HG03520 (cell line): ENCODE results near the gene EIF2S1.
"Not testable (repeated sequence)": the region's sequence is repeated elsewhere in the genome, so short reads cannot be mapped to it uniquely, and the experiment has no call there.

ENCODE experiments used
- ATAC-seq: cut with Tn5 transposase; IDR thresholded peaks from one replicate; pipeline ENCODE4 v1.9.1; 2021; ENCODE audit warnings: mild to moderate bottlenecking, moderate library complexity; ENCODE audit not compliant: unreplicated experiment

The EIF2S1 gene

DNA sequence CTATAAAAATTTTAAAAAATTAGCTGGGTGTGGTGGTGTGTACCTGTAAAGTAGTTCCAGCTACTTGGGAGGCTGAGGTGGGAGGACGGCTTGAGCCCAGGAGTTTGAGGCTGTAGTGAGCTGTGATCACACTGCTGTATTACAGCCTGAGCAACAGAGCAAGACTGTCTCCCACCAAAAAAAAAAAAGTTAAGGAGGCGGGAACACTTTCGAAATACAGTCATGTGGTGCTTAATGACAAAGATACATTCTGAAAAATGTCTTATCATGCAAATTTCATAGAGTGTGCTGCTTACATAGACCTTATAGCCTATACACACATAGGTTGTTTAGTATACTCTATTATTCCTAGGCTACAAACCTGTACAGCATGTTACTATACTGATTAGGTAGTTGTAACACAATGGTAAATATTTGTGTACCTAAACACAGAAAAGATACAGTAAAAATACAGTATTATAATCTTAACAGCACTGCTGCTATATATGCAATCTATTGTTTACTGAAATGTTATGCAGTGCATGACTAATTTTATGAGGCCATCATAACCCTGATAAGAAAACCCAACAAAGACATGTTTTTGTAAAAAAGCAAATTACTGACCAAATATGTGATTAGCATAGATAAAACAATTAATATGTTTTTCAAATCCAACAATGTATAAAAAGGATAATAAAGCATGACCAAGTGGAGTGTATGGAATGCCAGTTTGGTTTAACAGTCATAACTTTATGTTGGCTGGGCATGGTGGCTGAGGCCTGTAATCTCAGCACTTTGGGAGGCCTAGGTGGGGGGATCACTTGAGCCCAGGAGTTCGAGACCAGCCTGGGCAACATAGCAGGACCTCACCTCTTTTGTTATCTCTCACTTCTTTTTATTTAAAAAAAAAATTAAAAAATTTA is 11.4 kb downstream of the EIF2S1 start:
- ATAC-seq: no peak

DNA sequence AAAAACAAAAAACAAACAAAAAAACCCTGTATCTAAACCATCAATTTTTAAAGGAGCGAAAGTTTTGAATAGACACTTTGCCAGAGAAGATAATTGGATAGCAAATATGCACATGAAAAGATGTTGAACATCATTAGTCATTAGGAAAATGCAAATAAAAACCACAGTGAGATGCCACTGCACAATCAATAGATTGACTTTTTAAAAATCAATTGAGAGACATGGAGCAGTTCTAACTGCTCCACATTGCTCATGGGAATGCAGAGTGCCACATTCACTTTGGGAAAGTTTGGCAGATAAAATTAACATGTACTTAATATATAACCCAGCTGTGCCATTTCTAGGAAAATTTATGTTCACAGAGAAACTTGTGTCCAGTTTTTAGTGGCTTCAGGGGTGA is 12.7 kb downstream of the EIF2S1 start:
- ATAC-seq: no peak

- ATAC-seq: no peak
Observed at GRCh38 chr14:67373347-67373746, 13.2 kb downstream of the EIF2S1 start.

GRCh38 chr14:67377916-67378315 is 17.8 kb downstream of the EIF2S1 start:
- no peak for ATAC-seq

DNA sequence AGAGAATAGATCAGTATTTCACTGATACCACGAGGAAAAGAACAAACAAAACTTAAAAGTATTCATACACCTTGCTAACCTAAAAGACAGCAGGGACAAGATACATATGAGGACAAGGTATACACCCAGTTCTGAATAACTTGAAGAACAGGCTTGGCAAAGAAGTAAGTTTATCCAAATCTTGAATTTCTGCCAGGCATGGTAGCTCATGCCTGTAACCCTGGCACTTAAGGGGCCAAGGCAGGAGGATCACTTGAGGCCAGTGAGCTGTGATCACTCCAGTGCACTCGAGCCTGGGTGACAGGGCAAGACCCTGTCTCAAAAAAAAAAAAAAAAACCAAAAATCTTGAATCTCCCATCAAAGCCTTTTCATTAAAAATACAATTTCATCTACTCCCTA is 25.0 kb downstream of the EIF2S1 start:
- ATAC-seq: no peak

DNA sequence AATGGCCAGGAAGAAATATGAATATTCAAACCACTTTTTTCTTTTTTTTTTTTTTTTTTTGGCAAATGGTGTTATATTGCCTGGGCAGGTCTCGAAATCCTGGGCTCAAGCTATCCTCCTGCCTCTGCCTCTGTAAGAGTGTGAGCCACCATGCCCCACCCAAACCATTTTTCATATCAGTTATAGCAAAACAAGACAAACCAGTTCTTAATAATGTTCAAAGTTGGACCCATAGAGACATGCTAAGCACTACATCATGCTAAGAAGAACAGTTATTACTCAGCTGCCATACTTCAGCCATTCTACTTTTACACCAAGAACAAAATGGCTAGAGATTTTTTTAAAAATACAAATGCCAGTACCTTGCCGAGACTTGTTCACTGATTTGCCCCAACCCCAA is 25.5 kb downstream of the EIF2S1 start:
- no peak for ATAC-seq

GRCh38 chr14:67387195-67387594 is 27.1 kb downstream of the EIF2S1 start:
- no peak for ATAC-seq

- no peak for ATAC-seq
Observed at GRCh38 chr14:67389275-67389674, 29.1 kb downstream of the EIF2S1 start.

- no peak for ATAC-seq
Observed at GRCh38 chr14:67389811-67390534, 29.8 kb downstream of the EIF2S1 start.

DNA sequence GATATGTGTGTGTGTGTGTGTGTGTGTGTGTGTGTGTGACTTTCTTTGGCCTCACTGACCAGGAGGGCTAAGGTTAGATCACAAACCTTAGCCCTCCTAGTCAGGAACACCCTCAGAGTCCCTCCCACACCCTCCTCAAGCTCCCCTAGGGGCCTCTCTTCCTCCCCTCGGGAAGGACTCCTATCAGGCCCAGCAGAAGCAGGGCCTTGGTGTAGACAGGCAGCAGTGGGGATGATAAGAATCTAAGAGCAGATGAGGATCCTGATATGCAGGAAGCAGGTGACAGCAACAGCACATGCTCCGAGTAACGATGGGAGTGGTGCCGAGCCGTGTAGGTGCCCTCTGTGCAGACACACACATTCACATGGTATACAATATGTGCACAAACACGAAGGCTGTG is 31.1 kb downstream of the EIF2S1 start:
- no peak for ATAC-seq

DNA sequence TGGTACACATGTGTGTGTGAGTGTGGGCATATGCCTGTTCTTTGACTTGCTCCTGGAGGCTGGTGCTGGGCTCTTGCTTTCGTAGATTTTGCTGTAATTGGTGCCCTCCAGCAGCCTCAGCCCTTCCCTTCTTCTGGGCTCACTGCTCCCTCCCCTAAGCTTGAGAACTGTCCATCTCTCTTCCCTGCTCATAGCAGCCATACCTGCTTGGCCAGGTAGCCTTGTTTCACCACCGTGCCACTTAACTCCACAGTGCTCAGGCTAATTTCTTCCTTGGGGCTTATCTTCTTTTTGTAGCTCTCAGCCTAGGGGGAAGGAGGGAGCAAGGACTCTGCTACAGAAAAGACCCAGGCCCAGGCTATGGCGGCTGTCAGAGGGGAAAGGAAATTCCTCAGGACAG is 32.0 kb downstream of the EIF2S1 start:
- ATAC-seq: no peak

GRCh38 chr14:67392800-67393199 is 32.7 kb downstream of the EIF2S1 start:
- no peak for ATAC-seq

- ATAC-seq: no peak
Observed at GRCh38 chr14:67393689-67394088, 33.6 kb downstream of the EIF2S1 start.

DNA sequence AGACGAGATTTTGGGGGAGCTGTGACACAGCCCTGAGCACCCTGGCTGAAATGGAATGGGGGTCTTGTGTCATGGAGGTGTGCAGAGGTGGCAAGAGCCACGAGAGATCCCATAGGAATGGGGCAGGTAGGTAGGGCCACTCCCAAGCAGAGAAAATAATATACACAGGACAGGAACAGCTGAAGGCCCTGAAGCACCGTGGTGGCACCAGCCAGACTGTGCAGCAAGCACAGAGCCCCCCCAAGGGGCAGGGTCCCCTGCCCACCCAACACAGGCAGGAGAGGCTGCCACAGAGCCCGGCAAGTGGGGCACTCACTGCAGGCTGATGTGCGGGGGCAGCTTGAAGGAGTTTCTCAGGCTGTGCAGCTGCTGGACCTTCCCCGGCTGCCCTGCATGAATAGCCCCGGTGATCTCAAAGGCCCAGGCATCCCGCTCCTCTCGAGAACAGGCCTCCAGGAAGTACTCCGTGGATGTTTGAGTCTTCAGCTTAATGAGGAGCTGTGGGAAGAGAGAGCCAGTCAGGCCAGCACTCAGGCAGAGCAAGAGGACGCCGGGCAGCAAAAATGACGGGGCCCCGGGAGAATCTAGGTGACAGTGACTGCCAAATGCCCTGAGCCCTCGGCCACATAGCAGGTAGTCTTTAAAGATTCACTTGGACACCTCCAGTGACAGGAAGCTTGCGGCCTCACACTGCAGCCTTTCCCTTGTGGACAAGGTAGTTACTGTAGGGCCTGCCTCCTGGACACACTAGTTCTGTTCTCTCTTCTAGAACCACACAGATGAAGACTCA is 35.2 kb downstream of the EIF2S1 start:
- ATAC-seq: no peak

DNA sequence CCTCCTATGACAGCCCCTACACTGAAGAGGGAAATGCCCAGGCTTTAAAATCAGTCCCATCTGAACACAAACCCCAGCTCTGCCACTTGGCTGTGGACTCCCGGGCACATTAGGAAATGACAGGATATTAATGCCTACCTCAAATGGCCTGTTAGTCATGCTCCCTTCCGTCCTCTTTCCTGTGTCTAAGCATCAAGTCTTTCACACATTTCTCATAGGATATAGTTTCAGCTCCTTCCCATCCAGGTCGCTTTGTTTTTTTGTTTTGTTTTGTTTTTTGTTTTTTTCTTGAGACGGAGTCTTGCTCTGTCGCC is 35.7 kb downstream of the EIF2S1 start:
- ATAC-seq: no peak

- no peak for ATAC-seq
Observed at GRCh38 chr14:67396381-67396970, 36.3 kb downstream of the EIF2S1 start.

DNA sequence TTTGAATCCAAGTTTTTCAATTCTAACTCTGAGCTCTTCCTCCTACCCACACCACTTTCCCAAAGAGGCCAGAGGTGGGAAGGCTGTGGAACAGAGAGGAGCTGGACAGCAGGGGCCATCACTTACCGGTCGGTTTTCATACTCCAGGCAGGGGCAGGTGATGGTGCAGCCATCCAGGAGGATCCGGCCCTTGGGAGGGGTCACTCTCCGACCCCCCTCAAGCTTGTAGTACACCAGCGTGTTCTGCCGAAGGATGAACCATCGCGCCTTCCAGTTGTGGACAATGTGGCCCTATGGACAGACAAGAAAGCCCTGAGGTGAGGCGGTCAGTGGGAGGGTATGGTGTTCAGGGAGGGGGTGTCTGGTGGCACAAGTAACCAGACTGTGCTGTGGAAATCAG is 37.4 kb downstream of the EIF2S1 start:
- no peak for ATAC-seq

- ATAC-seq: no peak
Observed at GRCh38 chr14:67400434-67400833, 40.3 kb downstream of the EIF2S1 start.

- ATAC-seq: no peak
Observed at GRCh38 chr14:67405771-67406170, 45.6 kb downstream of the EIF2S1 start.

- not testable (repeated sequence) for ATAC-seq
Observed at GRCh38 chr14:67408122-67408801, 48.1 kb downstream of the EIF2S1 start.

- no peak for ATAC-seq
Observed at GRCh38 chr14:67409461-67409860, 49.3 kb downstream of the EIF2S1 start.
